ENCODE data around the gene ZG16B.

ZG16B gene, protein sequence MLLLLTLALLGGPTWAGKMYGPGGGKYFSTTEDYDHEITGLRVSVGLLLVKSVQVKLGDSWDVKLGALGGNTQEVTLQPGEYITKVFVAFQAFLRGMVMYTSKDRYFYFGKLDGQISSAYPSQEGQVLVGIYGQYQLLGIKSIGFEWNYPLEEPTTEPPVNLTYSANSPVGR

GRCh38 chr16:2829501-2830354, at the start of gene ZG16B:
ZG16B (plus strand) TSS chr16:2830303; CDS start chr16:2830442, 139 bp downstream.
- DNase-seq (ENCODE audit: low spot score) = no peak

- DNase-seq (ENCODE audit: low spot score) = no peak
These were observed 47.3 kb upstream of the ZG16B start for GRCh38 chr16:2782583-2783351.

- no peak for DNase-seq (ENCODE audit: low spot score)
These were observed 46.3 kb upstream of the ZG16B start for GRCh38 chr16:2783581-2784357.

DNA sequence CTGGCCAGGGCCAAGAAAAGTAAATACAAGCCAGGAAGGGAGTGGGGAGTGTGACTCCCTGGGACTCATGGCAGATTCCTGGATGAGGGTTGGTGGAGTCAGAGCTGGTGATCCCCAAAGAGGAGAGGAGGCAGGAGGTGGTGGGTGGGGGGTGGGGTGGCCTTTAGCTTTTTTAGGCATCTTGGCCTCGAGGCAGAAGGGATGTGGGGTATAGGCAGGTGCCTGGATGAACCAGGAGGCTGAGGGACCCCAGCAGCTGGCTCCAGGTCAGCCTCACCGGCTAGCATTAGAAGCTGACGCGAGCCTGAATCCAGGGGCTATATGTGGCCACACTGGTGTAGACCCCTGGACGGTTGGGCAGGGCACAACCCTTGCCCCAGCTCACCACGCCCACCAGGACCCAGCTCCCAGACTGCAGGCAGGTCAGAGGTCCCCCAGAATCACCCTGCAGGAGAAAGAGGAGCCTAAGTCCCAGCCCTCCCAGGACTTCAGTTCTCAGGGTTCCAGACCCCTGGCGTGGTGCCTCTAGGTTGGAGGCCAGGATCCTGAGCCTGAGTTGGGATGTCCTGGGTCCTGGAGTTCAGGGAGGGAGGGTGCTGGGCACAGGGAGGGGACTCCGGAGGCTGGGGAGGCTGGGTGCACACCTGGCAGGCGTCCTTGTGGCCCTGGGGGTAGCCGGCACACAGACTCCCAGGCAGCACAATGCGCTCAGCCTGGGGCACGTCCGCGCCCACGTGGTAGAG, 45.6 kb upstream of the ZG16B start:
- DNase-seq (ENCODE audit: low spot score) = no peak

DNA sequence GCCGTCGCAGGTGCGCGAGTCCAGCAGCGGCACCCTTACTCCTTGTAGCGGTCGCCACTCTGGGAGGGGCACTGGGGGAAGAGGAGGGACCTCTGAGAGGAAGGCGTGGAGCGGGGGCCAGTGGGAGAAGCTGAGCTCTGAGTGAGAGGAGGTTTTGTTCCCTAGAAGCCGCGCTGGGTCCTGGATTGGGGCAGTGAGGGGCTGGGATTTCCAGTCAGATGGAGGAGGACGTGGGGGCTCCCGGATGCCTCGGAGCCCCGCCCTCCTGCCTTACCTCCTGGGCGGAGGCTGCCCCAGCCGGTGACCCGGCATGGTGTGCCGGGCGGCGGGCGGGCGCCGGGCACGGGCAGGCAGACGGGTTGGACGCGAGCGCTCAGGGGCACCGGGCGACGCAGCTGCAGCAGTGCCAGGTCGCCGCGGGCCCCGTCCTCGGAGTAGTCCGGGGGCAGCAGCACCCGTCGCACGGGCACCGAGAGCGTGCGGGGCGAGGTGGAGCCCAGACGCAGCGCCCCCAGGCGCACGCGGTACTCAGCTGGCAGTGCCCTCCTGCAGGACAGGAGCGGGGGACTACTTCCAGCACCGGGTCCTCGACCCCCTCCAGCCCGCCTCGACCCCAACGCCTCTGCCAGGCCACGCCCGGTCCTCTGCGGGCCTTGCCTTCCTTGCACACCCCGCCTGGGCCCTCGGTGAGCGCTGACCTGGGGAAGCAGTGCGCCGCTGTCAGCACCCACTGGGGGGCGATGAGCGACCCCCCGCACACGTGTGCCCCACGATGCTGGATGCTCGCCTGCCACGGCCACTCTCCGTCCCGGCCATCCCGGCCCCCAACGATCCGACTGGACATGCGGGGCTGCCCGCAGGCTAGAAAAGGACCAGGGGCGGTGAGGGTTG, 44.8 kb upstream of the ZG16B start:
- DNase-seq (ENCODE audit: low spot score) = no peak

- no peak for DNase-seq (ENCODE audit: low spot score)
These were observed 43.9 kb upstream of the ZG16B start for GRCh38 chr16:2786061-2786825.

- no peak for DNase-seq (ENCODE audit: low spot score)
These were observed 43.3 kb upstream of the ZG16B start for GRCh38 chr16:2786826-2787151.

DNA sequence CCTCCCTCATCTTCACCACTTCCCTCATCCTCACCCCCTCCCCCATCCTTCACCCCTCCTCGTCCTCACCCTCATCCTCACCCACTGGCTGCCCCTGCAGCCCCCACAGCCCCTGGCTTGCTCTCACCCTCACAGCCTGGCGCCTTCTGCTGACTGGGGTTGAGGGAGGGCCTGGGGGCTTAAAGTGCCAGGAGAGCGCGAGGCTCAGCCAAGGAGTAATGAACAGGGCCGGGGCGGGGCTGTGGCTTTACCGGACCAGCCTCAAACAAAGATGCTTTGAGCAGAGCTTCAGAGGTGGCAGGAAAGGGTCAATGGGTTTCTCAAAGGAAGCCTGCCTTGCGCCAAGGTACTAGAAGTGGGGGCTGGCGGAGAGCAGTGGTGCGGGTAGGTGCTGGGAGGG, 42.7 kb upstream of the ZG16B start, which contains the start of gene PRSS33:
PRSS33 (minus strand) TSS at position 155 of the 400 bp plus-strand sequence. CDS start 1,013 bp downstream, outside the sequence.
- no peak for DNase-seq (ENCODE audit: low spot score)

- no peak for DNase-seq (ENCODE audit: low spot score)
These were observed 42.1 kb upstream of the ZG16B start for GRCh38 chr16:2787961-2788360.

- no peak for DNase-seq (ENCODE audit: low spot score)
These were observed 39.5 kb upstream of the ZG16B start for GRCh38 chr16:2790631-2791030.

DNA sequence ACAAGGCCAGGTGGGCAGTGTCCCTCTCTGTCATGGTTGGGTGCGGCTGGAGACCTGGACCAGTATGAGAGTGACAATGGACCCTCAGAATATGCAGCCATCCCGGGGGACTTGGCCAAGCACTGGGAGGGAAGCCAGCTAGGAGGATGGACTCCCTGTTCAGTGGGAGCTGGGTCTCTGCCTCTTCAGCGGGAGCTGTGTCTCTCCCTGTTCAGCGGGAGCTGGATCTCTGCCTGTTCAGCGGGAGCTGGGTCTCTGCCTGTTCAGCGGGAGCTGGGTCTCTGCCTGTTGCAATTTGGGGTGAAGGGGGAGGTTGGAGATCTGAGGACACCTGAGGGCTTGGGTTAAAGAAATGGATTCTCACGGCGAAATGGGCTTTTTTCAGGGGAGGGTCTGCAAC, 38.9 kb upstream of the ZG16B start:
- no peak for DNase-seq (ENCODE audit: low spot score)

GRCh38 chr16:2792940-2793339, 37.2 kb upstream of the ZG16B start:
- no peak for DNase-seq (ENCODE audit: low spot score)

DNA sequence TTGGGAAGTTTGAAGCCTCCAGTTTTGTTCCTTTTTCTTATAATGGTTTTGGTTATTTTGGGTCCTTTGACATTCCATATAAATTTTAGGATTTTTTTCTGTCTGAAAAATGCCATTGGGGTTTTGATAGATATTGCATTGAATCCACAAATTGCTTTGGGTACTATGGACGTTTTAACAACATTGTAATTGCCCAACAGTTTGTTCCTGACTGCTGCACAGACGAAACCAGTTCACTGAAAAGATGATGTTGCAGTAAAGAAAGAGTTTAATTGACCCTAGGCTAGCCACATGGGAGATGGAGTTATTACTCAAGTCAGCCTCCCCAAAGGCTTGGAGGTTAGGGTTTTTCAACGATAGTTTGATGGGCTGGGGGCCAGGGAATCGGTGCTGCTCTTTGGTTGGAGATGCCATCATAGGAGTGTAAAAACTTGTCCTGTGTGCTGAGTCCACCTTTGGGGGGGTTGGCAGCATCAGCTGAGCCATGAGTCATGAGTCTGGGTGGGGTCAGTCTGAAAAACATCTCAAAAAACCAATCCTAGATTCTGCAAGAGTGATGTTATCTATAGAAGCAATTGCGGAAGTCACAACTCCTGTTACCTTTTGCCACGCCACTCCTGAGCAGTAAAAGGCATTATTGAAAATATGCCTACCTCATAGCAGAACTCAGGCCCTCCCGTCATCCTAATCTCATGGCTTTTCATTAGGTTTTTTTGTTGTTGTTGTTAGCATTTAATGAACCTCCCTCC, 34.5 kb upstream of the ZG16B start:
- no peak for DNase-seq (ENCODE audit: low spot score)

GRCh38 chr16:2798723-2799204, 31.3 kb upstream of the ZG16B start:
- no peak for DNase-seq (ENCODE audit: low spot score)

GRCh38 chr16:2799205-2799858, 30.8 kb upstream of the ZG16B start:
- no peak for DNase-seq (ENCODE audit: low spot score)

DNA sequence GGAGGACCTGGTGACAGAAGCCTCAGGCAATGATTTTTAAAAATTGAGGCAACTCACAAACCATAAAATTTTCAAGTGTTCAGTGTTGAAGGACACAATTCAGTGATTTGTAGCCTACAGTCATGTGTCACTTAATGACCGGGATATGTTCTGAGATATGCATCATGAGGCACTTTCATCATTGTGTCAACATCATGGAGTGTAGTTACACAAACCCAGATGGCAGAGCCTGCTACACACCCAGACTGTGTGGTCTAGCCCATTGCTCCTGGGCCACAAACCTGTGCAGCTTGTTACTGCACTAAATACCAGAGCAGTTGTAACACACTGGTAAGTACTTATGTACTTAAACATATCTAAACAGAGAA, 30.3 kb upstream of the ZG16B start:
- DNase-seq (ENCODE audit: low spot score) = no peak

- DNase-seq (ENCODE audit: low spot score) = no peak
These were observed 26.4 kb upstream of the ZG16B start for GRCh38 chr16:2803545-2804195.

- no peak for DNase-seq (ENCODE audit: low spot score)
These were observed 25.4 kb upstream of the ZG16B start for GRCh38 chr16:2804728-2805127.
